Embryonic facial prominence (tissue), 1 donor: ENCODE results near the gene ST8SIA1.
"Not testable (repeated sequence)": the region's sequence is repeated elsewhere in the genome, so short reads cannot be mapped to it uniquely, and the experiment has no call there.

ENCODE experiments used
- DNase-seq: peaks from one replicate; pipeline ENCODE4 v3.0.0-alpha.2; 2016; ENCODE audit errors: extremely low spot score

ST8SIA1 gene

GRCh38 chr12:22169376-22169775 lies 165.1 kb downstream of the ST8SIA1 start:
- DNase-seq: no peak

GRCh38 chr12:22164139-22164538 lies 170.4 kb downstream of the ST8SIA1 start:
- DNase-seq: no peak

GRCh38 chr12:22163594-22163993 lies 170.9 kb downstream of the ST8SIA1 start:
- no peak for DNase-seq

GRCh38 chr12:22160396-22161003 lies 174.0 kb downstream of the ST8SIA1 start:
- DNase-seq: no peak

- not testable (repeated sequence) for DNase-seq
Measured at GRCh38 chr12:22149286-22149685, 185.2 kb downstream of the ST8SIA1 start.

GRCh38 chr12:22146686-22147085 lies 187.8 kb downstream of the ST8SIA1 start:
- not testable (repeated sequence) for DNase-seq
